ENCODE measurements around the gene MRPL22. TPM values are rescaled to one million over a fixed set of nuclear protein-coding genes. Genes with fewer than 3 reads are reported as not detected.
"Not testable (repeated sequence)": the region's sequence is repeated elsewhere in the genome, so short reads cannot be mapped to it uniquely, and the experiment has no call there.

Gene MRPL22
- total RNA-seq, 1 experiment from 2014 or later, result 77.2 TPM

DNA sequence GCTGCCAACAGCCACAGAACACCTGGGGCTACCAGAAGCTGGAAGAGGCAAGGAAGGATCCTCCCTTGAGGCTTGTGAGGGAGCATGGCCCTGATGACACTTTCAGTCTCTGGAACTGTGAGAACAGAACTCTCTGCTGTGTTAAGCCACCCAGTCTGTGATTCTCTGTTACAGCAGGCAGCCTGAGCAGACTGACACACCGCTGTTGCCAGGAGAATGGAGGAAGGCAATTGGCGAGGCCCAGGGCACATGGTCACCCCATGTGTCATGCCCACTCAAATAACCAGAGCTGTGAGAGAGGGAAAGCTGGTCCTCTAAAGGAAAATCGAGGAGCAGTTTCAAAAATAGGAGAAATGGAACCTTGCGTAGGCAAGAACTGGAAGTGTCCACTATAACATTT, 60.6 kb downstream of the MRPL22 start:
- Histone ChIP-seq H3K79me2 (ENCODE audit: insufficient read depth, low read length) (no peaks in the 10 kb centered on the region), H2BK15ac (ENCODE audit: low read depth, low read length) (no peak overlapping the region), H4K5ac (ENCODE audit: insufficient read length, low read depth, low read length) (no peak overlapping the region), H4K91ac (ENCODE audit: insufficient read length, low read depth, low read length) (no peak overlapping the region), H2BK120ac (ENCODE audit: low read depth, low read length, poor library complexity, severe bottlenecking) (no peak overlapping the region), H3K18ac (ENCODE audit: insufficient read length, low read depth, low read length) (no peak overlapping the region), H4K20me1 (ENCODE audit: control insufficient read depth, insufficient read depth, insufficient read length) (no peaks in the 10 kb centered on the region), H3K27ac (ENCODE audit: insufficient read length, low read depth, low read length) (no peak overlapping the region), H2AK5ac (ENCODE audit: insufficient read length, low read length) (no peak overlapping the region), H3K79me1 (ENCODE audit: insufficient read depth, low read depth, low read length, poor library complexity, severe bottlenecking) (no peaks in the 10 kb centered on the region), H2BK20ac (ENCODE audit: low read depth, low read length, poor library complexity, severe bottlenecking) (no peak overlapping the region), H3K4me1 (ENCODE audit: insufficient read depth, low read length) (no peaks in the 10 kb centered on the region), H2BK5ac (ENCODE audit: insufficient read length, low read length) (no peak overlapping the region), H3K27me3 (ENCODE audit: insufficient read depth, low read length) (no peaks in the 10 kb centered on the region), H3T11ph (ENCODE audit: low read length) (no peak overlapping the region), H3K4me2 (ENCODE audit: insufficient read depth, insufficient read length, low read length) (no peak overlapping the region), H3K9ac (ENCODE audit: extremely low read depth, insufficient read length, low read length) (no peak overlapping the region), H3K14ac (ENCODE audit: insufficient read depth, low read length) (no peak overlapping the region), H2BK12ac (ENCODE audit: insufficient read length, low read depth, low read length) (no peak overlapping the region), H3K4ac (ENCODE audit: low read depth, low read length) (no peak overlapping the region), H3K23me2 (ENCODE audit: insufficient read length, low read depth, low read length, poor library complexity, severe bottlenecking) (no peaks in the 10 kb centered on the region), H3K9me3 (ENCODE audit: control insufficient read depth, low read depth, low read length) (no peaks in the 10 kb centered on the region), H2AFZ (ENCODE audit: low read length) (no peak overlapping the region), H3K56ac (ENCODE audit: insufficient read length, low read depth, low read length) (no peak overlapping the region), H4K8ac (replicated peaks; ENCODE audit: insufficient read length, low read depth, low read length) (no peak overlapping the region), H3K23ac (ENCODE audit: insufficient read length, low read depth, low read length) (no peak overlapping the region)
- Mint-ChIP-seq H3K9me3 (peaks cover 4 to 10% of the 10 kb centered on the region in 2 experiments), H3K36me3 (ENCODE audit: insufficient read depth in 1 of 3, low read depth in 3 of 3) (peaks cover 0 to 2% (median 0%) of the 10 kb centered on the region in 3 experiments; a peak in 1 of 7 replicates), H3K4me3 (no peak overlapping the region), H3K27ac (peak overlapping the region in 2 of 3 experiments; percentile 10 to 75; a peak in 3 of 7 replicates), H3K27me3 (ENCODE audit: low read depth) (peaks cover 3% of the 10 kb centered on the region; the same call in 1 of the 2 replicates), H3K4me1 (peaks cover 3 to 10% of the 10 kb centered on the region in 2 experiments)
- no CpG with 5 or more reads among the region's 4 CpGs for WGBS (ENCODE audit: extremely low coverage, insufficient read length, low lambda C conversion rate)
- no peak for DNase-seq
- TF ChIP-seq, protein P1, sequence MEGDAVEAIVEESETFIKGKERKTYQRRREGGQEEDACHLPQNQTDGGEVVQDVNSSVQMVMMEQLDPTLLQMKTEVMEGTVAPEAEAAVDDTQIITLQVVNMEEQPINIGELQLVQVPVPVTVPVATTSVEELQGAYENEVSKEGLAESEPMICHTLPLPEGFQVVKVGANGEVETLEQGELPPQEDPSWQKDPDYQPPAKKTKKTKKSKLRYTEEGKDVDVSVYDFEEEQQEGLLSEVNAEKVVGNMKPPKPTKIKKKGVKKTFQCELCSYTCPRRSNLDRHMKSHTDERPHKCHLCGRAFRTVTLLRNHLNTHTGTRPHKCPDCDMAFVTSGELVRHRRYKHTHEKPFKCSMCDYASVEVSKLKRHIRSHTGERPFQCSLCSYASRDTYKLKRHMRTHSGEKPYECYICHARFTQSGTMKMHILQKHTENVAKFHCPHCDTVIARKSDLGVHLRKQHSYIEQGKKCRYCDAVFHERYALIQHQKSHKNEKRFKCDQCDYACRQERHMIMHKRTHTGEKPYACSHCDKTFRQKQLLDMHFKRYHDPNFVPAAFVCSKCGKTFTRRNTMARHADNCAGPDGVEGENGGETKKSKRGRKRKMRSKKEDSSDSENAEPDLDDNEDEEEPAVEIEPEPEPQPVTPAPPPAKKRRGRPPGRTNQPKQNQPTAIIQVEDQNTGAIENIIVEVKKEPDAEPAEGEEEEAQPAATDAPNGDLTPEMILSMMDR (conservative IDR thresholded peaks at IDR 0.05), result no peak

DNA sequence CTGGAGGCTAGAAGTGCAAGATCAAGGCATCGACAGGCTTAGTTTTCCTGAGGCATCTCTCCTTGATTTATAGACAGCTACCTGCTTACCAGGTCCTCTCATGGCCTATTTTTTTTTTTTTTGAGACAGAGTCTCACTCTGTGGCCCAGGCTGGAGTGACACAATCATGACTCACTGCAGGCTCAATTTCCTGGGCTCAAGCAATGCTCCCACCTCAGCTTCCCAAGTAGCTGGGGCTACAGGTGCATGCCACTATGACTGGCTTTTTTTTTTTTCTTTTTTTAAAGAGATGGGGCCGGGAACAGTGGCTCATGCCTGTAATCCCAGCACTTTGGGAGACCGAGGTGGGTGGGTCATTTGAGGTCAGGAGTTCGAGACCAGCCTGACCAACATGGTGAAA, 61.8 kb downstream of the MRPL22 start:
- not testable (repeated sequence) for H3K79me2 ChIP-seq (ENCODE audit: insufficient read depth, low read length); H3K56ac ChIP-seq (ENCODE audit: insufficient read length, low read depth, low read length); H3K4me2 ChIP-seq (ENCODE audit: insufficient read depth, insufficient read length, low read length); H3K23me2 ChIP-seq (ENCODE audit: insufficient read length, low read depth, low read length, poor library complexity, severe bottlenecking); H4K20me1 ChIP-seq (ENCODE audit: control insufficient read depth, insufficient read depth, insufficient read length); H4K5ac ChIP-seq (ENCODE audit: insufficient read length, low read depth, low read length); H4K8ac ChIP-seq (replicated peaks; ENCODE audit: insufficient read length, low read depth, low read length); H2BK15ac ChIP-seq (ENCODE audit: low read depth, low read length); H2AFZ ChIP-seq (ENCODE audit: low read length); H3T11ph ChIP-seq (ENCODE audit: low read length); H2BK120ac ChIP-seq (ENCODE audit: low read depth, low read length, poor library complexity, severe bottlenecking); H3K27me3 ChIP-seq (ENCODE audit: insufficient read depth, low read length); H3K36me3 Mint-ChIP-seq (ENCODE audit: insufficient read depth in 1 of 3, low read depth in 3 of 3); DNase-seq; H3K9ac ChIP-seq (ENCODE audit: extremely low read depth, insufficient read length, low read length); H4K91ac ChIP-seq (ENCODE audit: insufficient read length, low read depth, low read length); H3K79me1 ChIP-seq (ENCODE audit: insufficient read depth, low read depth, low read length, poor library complexity, severe bottlenecking); H3K18ac ChIP-seq (ENCODE audit: insufficient read length, low read depth, low read length); H3K4me3 Mint-ChIP-seq; H3K23ac ChIP-seq (ENCODE audit: insufficient read length, low read depth, low read length); H3K27me3 Mint-ChIP-seq (ENCODE audit: low read depth); H3K14ac ChIP-seq (ENCODE audit: insufficient read depth, low read length); H3K27ac ChIP-seq (ENCODE audit: insufficient read length, low read depth, low read length); H2AK5ac ChIP-seq (ENCODE audit: insufficient read length, low read length); H2BK5ac ChIP-seq (ENCODE audit: insufficient read length, low read length); H3K4me1 ChIP-seq (ENCODE audit: insufficient read depth, low read length); H3K4ac ChIP-seq (ENCODE audit: low read depth, low read length); H2BK12ac ChIP-seq (ENCODE audit: insufficient read length, low read depth, low read length); H3K9me3 ChIP-seq (ENCODE audit: control insufficient read depth, low read depth, low read length); H2BK20ac ChIP-seq (ENCODE audit: low read depth, low read length, poor library complexity, severe bottlenecking); H3K27ac Mint-ChIP-seq
- peaks cover 4 to 10% of the 10 kb centered on the region in 2 experiments for H3K9me3 Mint-ChIP-seq
- WGBS (ENCODE audit: extremely low coverage, insufficient read length, low lambda C conversion rate), result no CpG with 5 or more reads among the region's 4 CpGs
- H3K4me1 Mint-ChIP-seq, result peaks cover 3 to 10% of the 10 kb centered on the region in 2 experiments
